HG03432 (cell line): ENCODE results near the gene PDZK1.
"Not testable (repeated sequence)": the region's sequence is repeated elsewhere in the genome, so short reads cannot be mapped to it uniquely, and the experiment has no call there.

Source experiments
- ATAC-seq: cut with Tn5 transposase; IDR thresholded peaks from one replicate; pipeline ENCODE4 v1.9.1; 2021; ENCODE audit warnings: mild to moderate bottlenecking, moderate library complexity; ENCODE audit not compliant: unreplicated experiment

PDZK1 gene

DNA sequence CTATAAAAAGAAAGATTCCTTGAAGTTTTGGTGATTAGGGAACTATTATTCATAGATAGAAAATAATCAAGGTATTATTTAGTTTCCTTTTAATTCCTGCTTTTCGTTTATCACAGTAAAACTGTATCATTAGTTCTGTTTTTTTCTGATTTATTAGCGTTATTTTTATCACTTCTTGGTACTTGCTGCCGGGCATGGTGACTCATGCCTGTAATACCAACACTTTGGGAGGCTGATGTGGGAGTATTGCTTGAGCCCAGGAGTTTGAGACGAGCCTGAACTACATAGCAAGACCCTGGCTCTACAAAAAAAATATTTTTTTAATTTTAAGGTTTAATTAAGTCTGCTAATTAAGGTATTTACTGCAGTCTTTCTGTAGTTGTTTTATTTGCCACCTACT, 42.2 kb downstream of the PDZK1 start:
- not testable (repeated sequence) for ATAC-seq

DNA sequence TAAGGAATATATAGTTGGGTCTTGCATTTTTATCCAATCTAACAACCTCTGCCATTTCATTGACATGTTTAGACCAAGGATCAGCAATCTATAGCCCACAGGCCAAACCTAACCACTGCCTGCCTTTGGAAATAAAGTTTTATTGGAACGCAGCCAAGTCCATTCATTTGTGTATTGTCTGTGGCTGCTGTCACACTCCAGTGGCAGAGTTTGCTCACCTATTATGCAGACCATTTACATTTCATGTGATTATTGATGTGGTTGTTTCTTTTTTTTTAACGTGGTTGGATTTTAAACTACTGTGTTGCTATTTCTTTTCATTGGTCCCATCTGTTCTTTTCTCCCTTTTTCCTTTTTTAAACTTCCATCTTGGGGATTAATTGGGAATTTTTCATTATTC, 44.7 kb downstream of the PDZK1 start:
- not testable (repeated sequence) for ATAC-seq

DNA sequence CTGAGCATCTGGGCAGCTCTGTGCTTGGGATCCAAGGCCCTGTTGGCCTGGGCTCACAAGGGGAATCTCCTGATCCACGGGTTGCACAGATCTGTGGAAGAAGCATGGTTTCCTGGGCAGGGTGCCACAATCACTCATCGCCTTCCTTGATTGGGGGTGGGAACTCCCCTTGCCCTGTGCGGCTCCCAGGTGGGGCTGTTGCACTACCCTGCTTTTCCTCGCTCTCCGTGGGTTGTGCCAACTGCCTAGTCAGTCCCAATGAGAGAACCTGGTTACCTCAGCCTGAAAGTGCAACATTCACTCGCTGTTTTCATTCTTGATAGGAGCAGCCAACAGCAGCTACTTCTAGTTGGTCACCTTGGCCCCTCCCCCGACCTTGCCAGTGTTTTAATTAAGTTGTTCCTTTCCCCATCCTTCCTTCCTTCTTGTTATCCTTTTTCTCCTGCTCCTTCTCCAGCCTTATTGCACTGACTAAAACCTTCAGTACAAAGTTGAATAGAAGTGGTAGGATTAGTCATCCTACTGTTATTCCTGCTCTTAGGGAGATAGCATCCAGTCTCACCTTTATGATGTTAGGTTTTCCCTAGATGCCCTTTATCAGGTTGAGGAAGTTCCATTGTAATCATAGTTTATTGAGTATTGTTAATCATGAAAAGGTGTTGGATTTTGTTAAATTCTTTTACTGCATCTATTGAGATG, 50.8 kb downstream of the PDZK1 start:
- ATAC-seq: not testable (repeated sequence)

DNA sequence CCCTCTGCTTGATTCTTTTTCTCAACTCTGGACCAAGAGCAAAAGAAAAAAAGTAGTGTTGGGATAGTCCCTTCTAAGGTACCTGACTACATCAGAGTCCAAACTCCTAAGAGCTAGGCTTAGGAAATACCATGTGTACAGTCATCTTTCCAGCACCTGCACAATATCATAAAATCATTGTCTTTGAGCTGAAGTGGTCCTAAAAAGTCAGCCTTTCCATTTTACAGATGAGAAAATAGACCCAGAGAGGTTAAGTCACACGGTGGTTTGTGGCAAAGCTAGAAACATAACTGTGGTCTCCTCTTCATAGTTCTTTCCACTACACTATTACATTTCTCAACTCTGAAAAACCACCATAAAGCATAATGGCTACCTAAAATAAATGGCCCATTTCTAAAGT, 63.2 kb downstream of the PDZK1 start:
- not testable (repeated sequence) for ATAC-seq

DNA sequence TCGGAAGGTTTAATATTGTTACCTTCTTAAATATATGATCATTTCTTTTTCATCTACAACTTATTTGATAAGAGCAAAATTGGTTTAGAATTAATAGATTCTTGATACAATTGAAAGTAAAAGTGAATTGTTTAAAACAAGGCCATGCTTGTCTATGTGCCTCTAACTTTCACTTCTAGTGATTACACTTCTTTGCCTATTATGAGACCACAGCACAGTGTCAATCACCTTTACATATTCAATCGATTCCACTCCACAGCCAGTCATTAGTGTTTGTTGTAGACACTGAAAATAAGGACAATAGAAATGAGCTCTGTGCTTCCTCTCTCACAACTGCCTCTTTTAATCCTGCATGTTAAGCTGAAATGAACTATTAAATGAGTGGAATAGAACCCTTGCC, 65.3 kb downstream of the PDZK1 start:
- ATAC-seq: not testable (repeated sequence)

DNA sequence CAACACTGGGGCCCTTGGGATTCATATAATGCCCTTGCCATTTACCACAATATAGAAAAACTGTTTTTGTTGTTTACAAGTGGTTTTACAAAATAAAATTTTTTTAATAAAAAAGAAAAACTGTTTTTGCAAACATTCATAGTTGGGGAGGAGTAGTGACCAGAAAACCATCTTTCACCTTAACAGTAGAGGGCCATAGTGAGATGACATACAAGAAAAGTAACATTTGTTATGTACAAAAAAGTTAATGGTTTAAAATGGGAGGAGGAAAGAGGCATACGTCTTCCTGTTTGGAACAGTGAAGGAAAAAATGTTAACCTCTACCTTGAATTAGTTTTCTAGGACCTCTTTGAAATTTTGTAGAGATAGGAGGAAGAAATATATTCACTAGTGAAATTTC, 70.9 kb downstream of the PDZK1 start:
- not testable (repeated sequence) for ATAC-seq

DNA sequence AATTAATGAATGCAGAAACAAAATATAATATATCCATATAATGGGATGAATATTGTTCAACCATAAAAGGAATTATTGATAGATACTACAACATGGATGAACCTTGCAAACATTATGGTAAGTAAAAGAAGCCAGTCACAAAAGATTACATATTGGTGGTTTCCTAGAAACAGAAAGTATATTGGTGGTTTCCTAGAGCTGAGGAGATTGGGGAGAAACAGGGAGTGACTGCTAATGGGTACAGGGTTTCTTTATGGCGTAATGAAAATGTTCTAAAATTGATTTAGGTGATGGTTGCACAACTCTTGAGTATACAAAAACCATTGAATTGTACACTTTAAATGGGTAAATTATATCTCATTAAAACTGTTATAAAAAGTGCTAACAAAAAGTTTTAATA, 85.0 kb downstream of the PDZK1 start:
- ATAC-seq: not testable (repeated sequence)
